RWPE1 (cell line): ENCODE results near the gene NRXN3.

Source experiments
- CTCF ChIA-PET: fragments of 350-600 bp; sonication (Branson Sonifier 250); formaldehyde crosslinking; extraction: SDS; loops from one replicate; lab custom pipeline; 2021; lab: Yijun Ruan, JAX
- POLR2A ChIA-PET: fragments of 400-600 bp; formaldehyde crosslinking; extraction: SDS; loops from one replicate; lab custom pipeline; 2020; ENCODE audit warnings: antibody characterized with exemption; ENCODE audit not compliant: low non-redundant PET; lab: Yijun Ruan, JAX
- DNase-seq: peaks from one replicate; pipeline ENCODE4 v3.0.0; 2012; ENCODE audit warnings: low spot score
- H3K27ac ChIP-seq: fragments of 450-650 bp; 2 replicates; pipeline ENCODE4 v1.5.1; 2017
- CTCF ChIP-seq: fragments of 450-650 bp; conservative IDR thresholded peaks from 2 replicates; pipeline ENCODE4 v1.5.1; 2017; ENCODE audit warnings: low read depth, mild to moderate bottlenecking

Gene NRXN3

GRCh38 chr14:78978896-78979295 lies 808.7 kb downstream of the NRXN3 start:
- no peak overlapping the region for H3K27ac ChIP-seq
- no peak for TF ChIP-seq CTCF
- ChIA-PET CTCF (no interaction called here), POLR2A (no interaction called here)
- DNase-seq, result no peak

- ChIA-PET POLR2A (no interaction called here), CTCF (no interaction called here)
- TF ChIP-seq CTCF, result no peak
- H3K27ac ChIP-seq, result no peak overlapping the region
- DNase-seq, result no peak
These were observed 812.4 kb downstream of the NRXN3 start for GRCh38 chr14:78982551-78982950.

- DNase-seq, result no peak
- ChIA-PET POLR2A (no interaction called here), CTCF (no interaction called here)
- no peak for TF ChIP-seq CTCF
- H3K27ac ChIP-seq, result no peak overlapping the region
These were observed 813.0 kb downstream of the NRXN3 start for GRCh38 chr14:78983126-78983525.

- no peak for TF ChIP-seq CTCF
- DNase-seq, result no peak
- H3K27ac ChIP-seq, result no peak overlapping the region
- ChIA-PET CTCF (interaction anchor here (0.6 kb wide), 1 partner anchor 23 kb away, joined by 4 read pairs; no protein-coding TSS in a partner anchor), POLR2A (no interaction called here)
These were observed 815.7 kb downstream of the NRXN3 start for GRCh38 chr14:78985668-78986381.

- no peak for DNase-seq
- ChIA-PET CTCF (interaction anchor here (0.5 kb wide), 1 partner anchor 1600 kb away, joined by 3 read pairs; no protein-coding TSS in a partner anchor), POLR2A (no interaction called here)
- H3K27ac ChIP-seq, result no peak overlapping the region
- no peak for TF ChIP-seq CTCF
These were observed 816.8 kb downstream of the NRXN3 start for GRCh38 chr14:78986989-78987388.

- ChIA-PET CTCF (no interaction called here), POLR2A (no interaction called here)
- no peak for DNase-seq
- H3K27ac ChIP-seq, result no peak overlapping the region
- TF ChIP-seq CTCF, result no peak
These were observed 819.0 kb downstream of the NRXN3 start for GRCh38 chr14:78989221-78989620.
